ENCODE data around the gene TSPAN16.

Gene TSPAN16

DNA sequence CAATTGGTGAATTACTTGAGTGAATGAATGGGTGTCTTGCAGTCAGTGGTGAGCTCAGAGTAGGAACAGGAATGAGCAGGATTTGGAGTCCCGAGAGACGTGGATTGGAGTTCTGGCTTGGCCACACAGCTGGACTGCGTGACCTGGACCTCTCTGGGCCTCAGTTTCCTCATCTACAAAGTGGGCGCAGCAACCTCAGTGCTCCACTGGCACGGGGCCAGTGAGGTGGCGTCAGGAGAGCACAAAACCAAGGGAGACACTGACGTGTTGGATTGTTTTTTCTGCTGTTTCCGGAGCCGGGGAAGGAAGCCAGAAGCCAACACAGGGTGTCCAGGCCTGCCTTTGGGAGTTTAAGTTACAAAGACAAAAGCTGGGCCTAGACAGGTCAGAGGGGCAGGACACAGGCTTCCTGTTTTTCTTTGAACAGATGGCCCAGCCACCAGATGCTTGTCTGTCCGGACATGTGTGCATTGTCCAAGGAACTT lies 27.1 kb upstream of the TSPAN16 start:
- Histone ChIP-seq H3K9me3 (ENCODE audit: low read length) (no peaks in the 10 kb centered on the region), H4K20me1 (ENCODE audit: insufficient read depth, low read length) (no peaks in the 10 kb centered on the region), H3K9ac (ENCODE audit: low read length) (no peak overlapping the region), H3K27ac (ENCODE audit: low read depth, low read length, poor library complexity, severe bottlenecking) (no peak overlapping the region), H3K4me2 (ENCODE audit: low read length) (no peak overlapping the region), H3K4me1 (ENCODE audit: insufficient read depth, low read length, severe bottlenecking) (peaks cover 7% of the 10 kb centered on the region), H3F3A (ENCODE audit: insufficient read depth, low read length) (no peaks in the 10 kb centered on the region), H2AFZ (ENCODE audit: low read length) (no peak overlapping the region), H3K79me2 (ENCODE audit: insufficient read depth, low read length) (no peaks in the 10 kb centered on the region), H3K4me3 (ENCODE audit: low read depth, low read length, poor library complexity, severe bottlenecking) (no peak overlapping the region), H3K27me3 (ENCODE audit: insufficient read depth, low read length) (peaks cover 1% of the 10 kb centered on the region; the same call in 1 of the 2 replicates), H3K36me3 (ENCODE audit: insufficient read depth, low read length) (no peaks in the 10 kb centered on the region), H3K9me2 (ENCODE audit: low read depth, low read length) (no peaks in the 10 kb centered on the region)
- TF ChIP-seq, protein P1, sequence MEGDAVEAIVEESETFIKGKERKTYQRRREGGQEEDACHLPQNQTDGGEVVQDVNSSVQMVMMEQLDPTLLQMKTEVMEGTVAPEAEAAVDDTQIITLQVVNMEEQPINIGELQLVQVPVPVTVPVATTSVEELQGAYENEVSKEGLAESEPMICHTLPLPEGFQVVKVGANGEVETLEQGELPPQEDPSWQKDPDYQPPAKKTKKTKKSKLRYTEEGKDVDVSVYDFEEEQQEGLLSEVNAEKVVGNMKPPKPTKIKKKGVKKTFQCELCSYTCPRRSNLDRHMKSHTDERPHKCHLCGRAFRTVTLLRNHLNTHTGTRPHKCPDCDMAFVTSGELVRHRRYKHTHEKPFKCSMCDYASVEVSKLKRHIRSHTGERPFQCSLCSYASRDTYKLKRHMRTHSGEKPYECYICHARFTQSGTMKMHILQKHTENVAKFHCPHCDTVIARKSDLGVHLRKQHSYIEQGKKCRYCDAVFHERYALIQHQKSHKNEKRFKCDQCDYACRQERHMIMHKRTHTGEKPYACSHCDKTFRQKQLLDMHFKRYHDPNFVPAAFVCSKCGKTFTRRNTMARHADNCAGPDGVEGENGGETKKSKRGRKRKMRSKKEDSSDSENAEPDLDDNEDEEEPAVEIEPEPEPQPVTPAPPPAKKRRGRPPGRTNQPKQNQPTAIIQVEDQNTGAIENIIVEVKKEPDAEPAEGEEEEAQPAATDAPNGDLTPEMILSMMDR (IDR thresholded peaks at IDR 0.05; ENCODE audit: low read length): no peak
- TF ChIP-seq EZH2 (IDR thresholded peaks at IDR 0.05; ENCODE audit: borderline replicate concordance, low read length): no peak

DNA sequence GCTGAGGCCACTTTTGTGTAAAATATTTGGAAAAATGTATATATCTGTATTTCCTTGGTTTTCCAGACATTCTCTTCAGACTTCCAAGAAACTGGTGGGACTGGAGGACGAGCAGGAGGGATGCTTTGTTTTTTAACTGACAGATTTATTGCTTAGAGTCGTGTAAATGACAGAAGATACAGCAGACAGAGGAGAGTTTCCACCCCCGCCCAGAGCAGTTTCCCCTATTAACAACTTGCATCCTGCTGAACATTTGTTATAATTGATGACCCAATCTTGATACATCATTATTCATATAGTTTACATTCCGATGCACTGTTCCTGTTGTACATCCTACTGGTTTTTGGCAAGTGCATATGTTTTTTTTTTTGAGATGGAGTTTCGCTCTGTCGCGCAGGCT lies 26.6 kb upstream of the TSPAN16 start:
- Histone ChIP-seq H3K27ac (ENCODE audit: low read depth, low read length, poor library complexity, severe bottlenecking) (no peak overlapping the region), H3K27me3 (ENCODE audit: insufficient read depth, low read length) (peaks cover 7% of the 10 kb centered on the region; the same call in 1 of the 2 replicates), H3K36me3 (ENCODE audit: insufficient read depth, low read length) (no peaks in the 10 kb centered on the region), H3K4me2 (ENCODE audit: low read length) (no peak overlapping the region), H3K79me2 (ENCODE audit: insufficient read depth, low read length) (no peaks in the 10 kb centered on the region), H3K4me1 (ENCODE audit: insufficient read depth, low read length, severe bottlenecking) (peaks cover 3% of the 10 kb centered on the region), H3K9me3 (ENCODE audit: low read length) (no peaks in the 10 kb centered on the region), H3K9me2 (ENCODE audit: low read depth, low read length) (no peaks in the 10 kb centered on the region), H4K20me1 (ENCODE audit: insufficient read depth, low read length) (no peaks in the 10 kb centered on the region), H2AFZ (ENCODE audit: low read length) (no peak overlapping the region), H3F3A (ENCODE audit: insufficient read depth, low read length) (no peaks in the 10 kb centered on the region), H3K4me3 (ENCODE audit: low read depth, low read length, poor library complexity, severe bottlenecking) (no peak overlapping the region), H3K9ac (ENCODE audit: low read length) (no peak overlapping the region)
- TF ChIP-seq EZH2 (IDR thresholded peaks at IDR 0.05; ENCODE audit: borderline replicate concordance, low read length): no peak
- TF ChIP-seq, protein P1 (IDR thresholded peaks at IDR 0.05; ENCODE audit: low read length): no peak

GRCh38 chr19:11273296-11273695 lies 22.7 kb upstream of the TSPAN16 start:
- H3F3A ChIP-seq (ENCODE audit: insufficient read depth, low read length): no peaks in the 10 kb centered on the region
- no peak overlapping the region for H3K4me3 ChIP-seq (ENCODE audit: low read depth, low read length, poor library complexity, severe bottlenecking)
- H3K79me2 ChIP-seq (ENCODE audit: insufficient read depth, low read length): no peaks in the 10 kb centered on the region
- no peaks in the 10 kb centered on the region for H3K4me1 ChIP-seq (ENCODE audit: insufficient read depth, low read length, severe bottlenecking)
- no peak for TF ChIP-seq EZH2 (IDR thresholded peaks at IDR 0.05; ENCODE audit: borderline replicate concordance, low read length)
- TF ChIP-seq, protein P1 (IDR thresholded peaks at IDR 0.05; ENCODE audit: low read length): no peak
- no peak overlapping the region for H3K9ac ChIP-seq (ENCODE audit: low read length)
- H4K20me1 ChIP-seq (ENCODE audit: insufficient read depth, low read length): no peaks in the 10 kb centered on the region
- no peaks in the 10 kb centered on the region for H3K9me3 ChIP-seq (ENCODE audit: low read length)
- H3K4me2 ChIP-seq (ENCODE audit: low read length): no peak overlapping the region
- H3K27ac ChIP-seq (ENCODE audit: low read depth, low read length, poor library complexity, severe bottlenecking): no peak overlapping the region
- no peaks in the 10 kb centered on the region for H3K9me2 ChIP-seq (ENCODE audit: low read depth, low read length)
- H3K36me3 ChIP-seq (ENCODE audit: insufficient read depth, low read length): no peaks in the 10 kb centered on the region
- H3K27me3 ChIP-seq (ENCODE audit: insufficient read depth, low read length): peaks cover 10% of the 10 kb centered on the region; the same call in 1 of the 2 replicates
- no peak overlapping the region for H2AFZ ChIP-seq (ENCODE audit: low read length)
